Brain microvascular endothelial cell (primary cell): ENCODE measurements around the gene KRT14.
"Not testable (repeated sequence)": the region's sequence is repeated elsewhere in the genome, so short reads cannot be mapped to it uniquely, and the experiment has no call there.

Experiments used
- DNase-seq: peaks from one replicate; pipeline ENCODE4 v3.0.0-alpha.2; 2020
- H3K27ac ChIP-seq: fragments of 250-450 bp; sonication (Bioruptor Pico); 2 replicates; pipeline ENCODE4 v1.5.1; 2020; ENCODE audit warnings: mild to moderate bottlenecking, moderate library complexity
- H3K27me3 ChIP-seq: fragments of 250-450 bp; sonication (Bioruptor Pico); replicated peaks from 2 replicates; pipeline ENCODE4 v1.5.1; 2020; ENCODE audit warnings: mild to moderate bottlenecking
- H3K36me3 ChIP-seq: fragments of 250-450 bp; sonication (Bioruptor Pico); replicated peaks from 2 replicates; pipeline ENCODE4 v1.5.1; 2020; ENCODE audit warnings: mild to moderate bottlenecking
- H3K4me3 ChIP-seq: 2 replicates; pipeline ENCODE4 v1.5.1; 2011; ENCODE audit warnings: low read depth, mild to moderate bottlenecking, control low read depth, low read length, moderate library complexity
- in situ Hi-C: cut with HindIII; loops from 2 replicates; pipeline ENCODE4 v1.10.0; 2017; ENCODE audit warnings: low sequenced_read_pairs, low pct_ligation_motif_present
- TF ChIP-seq, protein P1 (sequence below): IDR thresholded peaks from 2 replicates; pipeline ENCODE4 v1.5.1; 2011; ENCODE audit warnings: low read depth, mild to moderate bottlenecking, moderate library complexity, low read length, control low read depth, inconsistent platforms; ENCODE audit errors: missing control alignments

The KRT14 gene

GRCh38 chr17:41579484-41580243 is 7.0 kb downstream of the KRT14 start:
- no peaks in the 10 kb centered on the region for H3K27me3 ChIP-seq
- no peak overlapping the region for H3K27ac ChIP-seq

DNA sequence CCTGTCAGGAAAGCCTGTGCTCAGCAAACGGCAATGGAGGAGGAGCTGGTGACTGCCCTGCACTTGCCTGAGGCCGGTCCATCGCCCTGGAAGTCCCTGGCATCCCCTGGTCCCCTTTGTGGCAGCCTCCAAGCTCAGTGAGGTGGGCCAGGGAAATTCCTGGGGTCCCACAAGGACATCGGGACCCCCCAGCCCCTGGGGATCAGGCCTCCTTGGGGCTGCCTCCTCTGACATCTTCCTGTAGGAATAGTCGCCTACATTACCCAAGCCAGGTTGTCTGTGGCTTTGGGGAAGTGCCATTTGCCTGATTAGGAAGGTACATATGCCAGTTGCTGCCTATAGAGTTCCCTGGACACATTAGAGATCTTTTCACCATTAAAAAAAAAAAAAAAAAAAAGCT is 7.7 kb downstream of the KRT14 start:
- DNase-seq, result no peak
- Histone ChIP-seq H3K27me3 (no peaks in the 10 kb centered on the region), H3K27ac (no peak overlapping the region), H3K4me3 (no peak overlapping the region), H3K36me3 (no peaks in the 10 kb centered on the region)
- TF ChIP-seq, protein P1, sequence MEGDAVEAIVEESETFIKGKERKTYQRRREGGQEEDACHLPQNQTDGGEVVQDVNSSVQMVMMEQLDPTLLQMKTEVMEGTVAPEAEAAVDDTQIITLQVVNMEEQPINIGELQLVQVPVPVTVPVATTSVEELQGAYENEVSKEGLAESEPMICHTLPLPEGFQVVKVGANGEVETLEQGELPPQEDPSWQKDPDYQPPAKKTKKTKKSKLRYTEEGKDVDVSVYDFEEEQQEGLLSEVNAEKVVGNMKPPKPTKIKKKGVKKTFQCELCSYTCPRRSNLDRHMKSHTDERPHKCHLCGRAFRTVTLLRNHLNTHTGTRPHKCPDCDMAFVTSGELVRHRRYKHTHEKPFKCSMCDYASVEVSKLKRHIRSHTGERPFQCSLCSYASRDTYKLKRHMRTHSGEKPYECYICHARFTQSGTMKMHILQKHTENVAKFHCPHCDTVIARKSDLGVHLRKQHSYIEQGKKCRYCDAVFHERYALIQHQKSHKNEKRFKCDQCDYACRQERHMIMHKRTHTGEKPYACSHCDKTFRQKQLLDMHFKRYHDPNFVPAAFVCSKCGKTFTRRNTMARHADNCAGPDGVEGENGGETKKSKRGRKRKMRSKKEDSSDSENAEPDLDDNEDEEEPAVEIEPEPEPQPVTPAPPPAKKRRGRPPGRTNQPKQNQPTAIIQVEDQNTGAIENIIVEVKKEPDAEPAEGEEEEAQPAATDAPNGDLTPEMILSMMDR, result no peak
- in situ Hi-C loops, result no loop called here

More at GRCh38 chr17:41579484-41580243, 7.0 kb downstream of the KRT14 start:
- peak; percentile 83 for DNase-seq
- H3K4me3 ChIP-seq, result no peak overlapping the region
- in situ Hi-C loops, result no loop called here
- TF ChIP-seq, protein P1, result peak; percentile 93
- no peaks in the 10 kb centered on the region for H3K36me3 ChIP-seq

DNA sequence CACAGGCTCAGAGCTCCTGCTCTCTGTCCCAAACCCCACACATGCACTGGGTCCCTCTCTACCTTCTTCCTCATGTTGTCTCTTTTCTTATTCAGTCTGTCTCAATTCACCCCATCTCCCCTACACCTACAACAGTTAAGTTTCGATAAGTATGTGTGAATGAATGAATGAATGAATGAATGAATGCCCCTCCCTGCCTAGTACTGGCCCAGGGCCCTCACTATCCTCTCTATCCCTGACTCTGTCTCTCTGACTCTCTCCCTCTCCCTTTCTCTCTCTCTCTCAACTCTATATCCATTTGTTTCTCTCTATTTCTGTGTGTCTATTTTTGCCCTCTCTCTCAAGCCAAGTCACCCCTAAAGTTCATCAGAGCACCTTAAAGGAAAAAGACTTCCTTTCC is 8.2 kb downstream of the KRT14 start:
- in situ Hi-C loops, result no loop called here
- DNase-seq, result no peak
- no peak overlapping the region for H3K4me3 ChIP-seq
- TF ChIP-seq, protein P1, result no peak
- no peaks in the 10 kb centered on the region for H3K27me3 ChIP-seq
- no peaks in the 10 kb centered on the region for H3K36me3 ChIP-seq
- no peak overlapping the region for H3K27ac ChIP-seq

GRCh38 chr17:41576740-41577139 is 10.0 kb downstream of the KRT14 start:
- H3K4me3 ChIP-seq, in situ Hi-C loops, H3K36me3 ChIP-seq, H3K27me3 ChIP-seq, DNase-seq, H3K27ac ChIP-seq: not testable (repeated sequence)

GRCh38 chr17:41575336-41575735 is 11.4 kb downstream of the KRT14 start:
- no peak overlapping the region for H3K27ac ChIP-seq

DNA sequence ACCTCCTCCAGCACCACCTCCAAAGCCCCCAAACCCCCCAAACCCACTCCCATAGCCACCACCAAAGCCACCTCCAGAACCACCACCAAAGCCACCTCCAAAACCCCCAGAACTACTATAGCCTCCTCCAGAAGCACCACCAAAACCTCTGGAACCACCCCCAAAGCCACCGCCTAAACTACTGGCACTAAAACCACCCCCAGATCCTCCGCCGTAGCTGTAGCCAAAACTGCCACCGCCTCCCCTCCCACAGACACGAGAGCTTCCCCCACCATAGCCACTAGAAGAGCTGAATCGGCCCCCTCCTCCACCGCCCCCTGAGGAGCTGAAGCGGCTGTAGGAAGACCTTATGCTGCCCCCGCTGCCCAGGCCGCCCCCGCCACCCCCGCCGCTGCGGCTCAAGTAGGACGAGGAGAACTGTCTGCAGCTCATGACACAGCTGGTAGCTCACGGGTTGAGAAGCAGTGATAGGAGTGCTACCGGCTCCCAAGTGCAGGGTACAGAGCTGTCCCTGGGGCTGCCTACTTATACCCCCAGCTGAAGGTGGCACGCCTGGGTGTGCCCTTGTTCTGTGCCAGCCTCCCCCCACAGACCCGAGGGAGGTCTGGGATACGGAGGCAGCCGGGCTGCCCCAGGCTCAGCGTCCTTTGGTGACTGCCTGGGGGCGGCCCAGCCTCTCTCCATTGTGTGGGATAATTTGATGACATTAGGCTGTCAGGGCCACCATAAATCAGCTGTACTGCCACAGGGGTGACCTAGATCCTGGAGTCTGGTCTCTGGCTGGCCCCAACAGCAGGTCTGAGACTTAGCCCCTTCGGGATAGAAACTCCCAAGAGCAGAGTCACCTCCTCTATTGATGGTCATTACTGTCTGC is 14.9 kb downstream of the KRT14 start, which contains the start of gene KRT9:
KRT9 (minus strand) TSS at position 499 of the 874 bp plus-strand sequence; CDS start at position 432, 67 bp downstream.
- in situ Hi-C loops, result no loop called here
- no peak for DNase-seq
- Histone ChIP-seq H3K27me3 (peaks cover 9% of the 10 kb centered on the region), H3K4me3 (no peak within 1 kb of the TSS), H3K27ac (no peak within 1 kb of the TSS), H3K36me3 (no peaks in the 10 kb centered on the region)
- TF ChIP-seq, protein P1, result no peak

More at GRCh38 chr17:41575336-41575735, 11.4 kb downstream of the KRT14 start:
- in situ Hi-C loops, result no loop called here
- no peak for DNase-seq
- no peak overlapping the region for H3K4me3 ChIP-seq
- TF ChIP-seq, protein P1, result no peak
- H3K27me3 ChIP-seq, result peaks cover 6% of the 10 kb centered on the region
- H3K36me3 ChIP-seq, result no peaks in the 10 kb centered on the region
